Stimulated activated CD4-positive, alpha-beta T cell treated with anti-CD3 and anti-CD28 coated beads, Interleukin-4, amount 100 ng/mL, for 48 hours (primary cell): Measurements from ENCODE around the gene NPW.
"Not testable (repeated sequence)": the region's sequence is repeated elsewhere in the genome, so short reads cannot be mapped to it uniquely, and the experiment has no call there.

ENCODE experiments used
- DNase-seq, 2 donors: peaks; one replicate each; pipeline ENCODE4 v3.0.0-alpha.2; 2020; ENCODE audit warnings: low read depth in 2 of 2

Gene NPW

DNA sequence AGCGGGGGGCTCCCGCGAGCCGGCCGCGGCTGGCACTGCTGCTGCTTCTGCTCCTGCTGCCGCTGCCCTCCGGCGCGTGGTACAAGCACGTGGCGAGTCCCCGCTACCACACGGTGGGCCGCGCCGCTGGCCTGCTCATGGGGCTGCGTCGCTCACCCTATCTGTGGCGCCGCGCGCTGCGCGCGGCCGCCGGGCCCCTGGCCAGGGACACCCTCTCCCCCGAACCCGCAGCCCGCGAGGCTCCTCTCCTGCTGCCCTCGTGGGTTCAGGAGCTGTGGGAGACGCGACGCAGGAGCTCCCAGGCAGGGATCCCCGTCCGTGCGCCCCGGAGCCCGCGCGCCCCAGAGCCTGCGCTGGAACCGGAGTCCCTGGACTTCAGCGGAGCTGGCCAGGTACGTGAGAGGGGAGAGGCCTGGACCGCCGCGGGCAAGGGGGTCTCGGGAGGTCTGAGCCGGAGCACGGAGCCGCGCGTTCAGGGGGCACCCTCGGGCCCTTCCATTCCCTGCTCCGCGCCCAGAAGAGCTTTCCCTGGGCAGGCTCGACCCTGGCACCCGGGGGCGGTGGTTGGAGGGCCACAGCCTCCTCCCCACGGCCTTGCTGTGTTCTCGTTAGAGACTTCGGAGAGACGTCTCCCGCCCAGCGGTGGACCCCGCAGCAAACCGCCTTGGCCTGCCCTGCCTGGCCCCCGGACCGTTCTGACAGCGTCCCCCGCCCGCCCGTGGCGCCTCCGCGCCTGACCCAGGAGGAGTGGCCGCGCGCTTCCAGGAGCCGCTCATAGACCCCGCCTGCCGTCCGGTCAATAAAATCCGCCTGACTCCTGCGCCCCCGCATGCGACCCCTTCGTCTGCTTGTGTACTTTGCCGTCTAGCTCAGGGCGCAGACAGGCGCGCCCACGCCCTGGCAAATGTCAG is 591 bp downstream of the NPW start:
- DNase-seq = no peak

DNA sequence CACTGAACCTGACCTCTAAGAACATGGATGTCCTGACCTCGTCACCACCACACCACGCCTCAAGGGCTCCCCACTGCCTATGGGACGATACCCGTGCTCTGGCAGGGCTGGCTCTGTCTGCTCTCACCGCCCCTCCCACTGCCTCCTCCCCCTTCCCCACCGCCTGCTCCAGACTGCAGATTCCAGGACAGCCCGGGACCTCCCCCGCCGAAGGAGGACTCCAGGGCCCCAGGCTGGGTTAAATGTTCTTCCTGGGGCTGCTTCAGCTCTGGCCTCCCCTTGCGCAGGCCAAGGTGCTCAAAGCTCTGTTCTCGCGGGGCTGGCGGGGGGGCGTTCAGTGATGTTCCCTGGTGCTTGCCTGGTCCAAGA is 3.1 kb downstream of the NPW start:
- DNase-seq = peak; percentile 25 to 38

DNA sequence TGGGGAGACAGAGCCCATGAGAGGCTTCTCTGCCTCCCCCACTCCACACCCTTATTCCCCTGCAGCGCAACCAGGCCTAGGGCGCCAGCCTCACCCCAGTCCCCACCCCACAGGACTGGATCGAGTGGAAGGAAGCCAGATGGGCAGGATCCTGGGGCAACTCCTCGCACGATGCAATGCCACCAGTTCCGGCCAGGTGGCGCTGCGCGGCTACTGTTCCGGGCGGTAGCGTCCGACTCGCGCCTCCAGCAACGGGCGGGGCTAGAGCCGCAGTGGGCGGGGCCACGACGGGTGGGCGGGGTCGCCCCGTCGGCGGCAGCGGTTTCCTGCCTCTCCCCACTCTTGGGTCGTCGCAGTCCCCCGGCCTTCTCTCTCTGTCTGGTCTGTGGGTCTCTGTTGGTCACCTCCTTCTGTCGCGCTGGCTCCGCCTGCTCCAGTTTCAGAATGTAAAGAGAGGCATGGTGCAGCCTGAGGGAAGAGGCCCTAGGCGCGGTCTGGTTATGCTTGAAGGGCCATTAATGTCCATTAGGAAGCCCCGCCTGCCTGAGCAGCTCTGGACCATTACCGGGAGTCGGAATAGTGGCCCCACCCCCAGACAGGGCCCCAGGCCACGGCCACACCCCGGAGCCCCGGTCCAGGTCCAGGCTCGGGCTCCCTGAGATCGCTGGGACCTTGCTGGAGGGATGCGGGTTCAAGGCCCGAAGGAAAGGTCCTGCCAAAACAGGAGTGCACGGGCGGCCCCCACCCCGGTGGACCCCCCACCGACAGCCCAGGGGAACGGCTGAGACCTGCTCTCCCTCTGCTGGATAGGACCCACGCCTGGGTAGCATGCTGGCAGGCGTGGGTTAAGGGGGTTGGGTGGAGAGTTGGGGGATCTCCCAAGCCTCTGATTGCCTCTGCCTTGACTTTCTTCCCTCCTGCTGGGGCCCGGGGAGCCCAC is 3.8 kb downstream of the NPW start:
- DNase-seq = peak; percentile 90 to 97

DNA sequence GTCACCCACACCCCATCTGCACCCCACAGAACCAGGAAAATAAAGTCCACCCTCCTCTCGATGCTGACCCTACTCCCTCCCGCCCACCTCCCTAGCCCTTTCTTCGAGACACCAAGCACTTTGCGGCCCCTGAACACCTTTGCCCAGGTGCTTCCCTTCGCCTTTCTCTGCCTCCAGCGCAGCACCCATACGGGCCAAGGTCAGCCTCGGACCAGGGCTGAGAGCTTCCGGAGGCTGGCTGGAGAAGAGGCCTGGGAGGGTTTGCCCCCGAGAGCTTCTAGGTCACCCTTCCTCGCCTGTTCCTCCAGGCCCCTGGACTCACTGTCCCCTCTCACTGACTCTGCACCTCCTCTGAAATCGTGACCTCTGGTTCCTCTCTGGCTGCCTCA is 4.4 kb downstream of the NPW start:
- DNase-seq = no peak

DNA sequence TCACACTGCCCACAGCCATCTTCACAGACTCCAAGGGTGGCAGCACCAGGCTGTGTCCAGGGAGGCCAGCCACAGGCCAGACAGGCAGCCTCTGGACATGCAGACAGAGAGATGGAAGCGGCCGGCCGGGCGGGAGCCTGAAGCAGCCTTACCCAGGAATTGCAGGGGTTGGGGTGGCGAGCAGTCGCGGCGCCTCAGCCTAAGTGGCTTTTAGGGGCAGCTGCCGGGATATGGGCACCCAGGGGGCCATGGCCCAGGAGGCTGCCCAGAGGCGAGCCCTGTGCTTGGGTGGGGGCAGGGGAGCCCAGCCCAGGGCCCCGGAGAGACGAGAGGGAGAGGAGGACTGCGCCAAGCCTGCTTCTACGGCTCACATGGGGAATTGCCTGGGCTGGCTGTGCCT is 5.7 kb downstream of the NPW start:
- no peak for DNase-seq

DNA sequence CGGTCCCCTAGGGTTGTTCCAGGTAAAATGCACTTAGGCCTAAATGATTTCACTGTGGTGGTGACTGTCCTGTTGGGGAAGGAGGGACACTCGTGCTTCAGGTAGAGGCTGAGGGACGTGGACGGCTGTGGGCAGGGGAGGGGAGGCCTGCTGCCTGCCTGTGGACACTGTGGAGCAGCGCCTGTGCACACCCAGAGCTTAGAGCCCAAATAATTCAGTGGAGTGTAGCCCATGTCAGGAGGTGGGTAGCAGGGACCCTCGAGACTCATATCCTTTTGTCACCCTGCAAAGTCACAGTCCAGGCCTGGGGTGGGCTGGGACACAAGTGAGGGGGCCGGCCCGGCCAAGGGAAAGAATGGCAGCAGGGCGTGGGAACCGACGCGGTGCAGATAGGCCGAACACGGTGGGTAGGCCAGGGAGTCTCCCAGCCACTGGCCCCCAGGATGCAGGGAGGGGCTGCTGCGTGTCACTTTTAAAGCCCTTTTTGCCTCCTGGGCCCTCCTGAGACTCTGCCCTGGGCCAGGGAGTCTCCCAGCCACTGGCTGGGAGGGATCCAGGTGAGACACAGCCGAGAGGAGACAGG is 6.4 kb downstream of the NPW start:
- DNase-seq = no peak

DNA sequence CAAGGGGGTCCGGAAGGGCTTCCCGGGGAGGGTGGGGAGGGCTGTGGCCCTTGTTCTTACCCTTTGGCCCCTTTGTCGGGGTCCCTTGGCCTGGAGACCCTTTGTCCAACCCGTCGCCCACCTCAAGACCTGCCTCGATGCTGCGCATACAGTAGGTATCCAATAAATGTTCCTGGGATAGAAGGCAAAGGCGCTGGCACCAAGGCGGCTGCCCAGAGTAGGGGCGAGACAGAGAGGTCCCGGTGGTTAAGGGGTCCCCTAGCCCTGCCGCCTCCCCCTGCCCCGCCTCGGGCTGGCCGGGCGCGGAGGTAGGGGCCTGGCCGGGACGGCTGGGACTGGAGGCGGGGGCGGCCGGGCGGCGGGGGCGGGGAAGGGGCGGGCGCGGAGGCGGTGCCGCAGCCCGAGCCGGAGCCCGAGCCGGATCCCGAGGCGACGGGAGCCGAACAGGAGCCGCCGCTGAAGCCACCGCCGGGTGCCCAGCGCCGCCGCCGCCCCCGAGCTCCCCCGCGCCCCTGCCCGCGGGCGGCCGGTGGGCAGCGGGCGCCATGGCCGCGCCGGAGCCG is 7.0 kb downstream of the NPW start, which contains the start of gene NHERF2:
Gene NHERF2, plus strand, starts transcription at position 442 of the 563 bp plus-strand sequence. Its CDS starts 104 bp downstream, at position 546.
- DNase-seq = no peak

DNA sequence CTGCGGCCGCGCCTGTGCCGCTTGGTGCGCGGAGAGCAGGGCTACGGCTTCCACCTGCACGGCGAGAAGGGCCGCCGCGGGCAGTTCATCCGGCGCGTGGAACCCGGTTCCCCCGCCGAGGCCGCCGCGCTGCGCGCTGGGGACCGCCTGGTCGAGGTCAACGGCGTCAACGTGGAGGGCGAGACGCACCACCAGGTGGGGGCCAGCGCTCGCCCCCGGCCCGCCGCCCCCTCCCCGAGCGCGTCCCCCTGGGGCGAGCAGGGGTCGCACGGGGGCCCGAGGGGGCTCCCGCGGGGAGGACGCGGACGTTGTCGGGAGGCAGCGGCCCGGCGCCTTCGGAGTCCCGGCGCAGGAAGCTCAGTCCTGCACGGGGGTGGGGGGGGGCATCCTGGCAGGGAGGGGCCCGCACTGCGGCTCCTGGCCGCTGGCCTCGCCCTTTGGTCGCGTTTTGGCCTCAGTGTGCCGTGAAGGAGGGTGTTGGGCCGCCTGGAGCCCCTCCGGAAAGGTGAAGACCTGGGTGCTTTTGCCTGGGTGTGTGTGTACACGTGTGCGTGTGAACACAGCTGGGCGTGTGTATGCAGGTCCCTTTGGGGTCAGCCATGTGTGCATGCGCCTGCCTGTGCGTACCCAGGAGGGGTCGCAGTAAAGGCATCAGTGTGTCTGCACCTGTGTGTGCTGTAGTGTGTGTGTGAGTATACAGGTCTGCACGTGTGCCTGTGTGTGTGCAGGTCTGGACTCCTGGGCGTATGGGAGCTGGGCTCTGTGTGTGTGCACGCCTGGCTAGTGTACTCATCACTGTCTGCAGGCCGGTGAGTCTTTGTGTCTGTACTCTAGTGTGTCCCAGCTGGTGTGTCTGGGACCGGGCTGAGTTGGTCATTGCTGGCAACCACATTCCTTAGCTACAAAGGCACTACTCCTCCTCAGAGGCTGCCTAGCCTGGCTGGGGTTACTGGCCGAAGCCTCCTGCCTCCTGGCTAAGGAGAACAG is 7.7 kb downstream of the NPW start:
- no peak for DNase-seq

DNA sequence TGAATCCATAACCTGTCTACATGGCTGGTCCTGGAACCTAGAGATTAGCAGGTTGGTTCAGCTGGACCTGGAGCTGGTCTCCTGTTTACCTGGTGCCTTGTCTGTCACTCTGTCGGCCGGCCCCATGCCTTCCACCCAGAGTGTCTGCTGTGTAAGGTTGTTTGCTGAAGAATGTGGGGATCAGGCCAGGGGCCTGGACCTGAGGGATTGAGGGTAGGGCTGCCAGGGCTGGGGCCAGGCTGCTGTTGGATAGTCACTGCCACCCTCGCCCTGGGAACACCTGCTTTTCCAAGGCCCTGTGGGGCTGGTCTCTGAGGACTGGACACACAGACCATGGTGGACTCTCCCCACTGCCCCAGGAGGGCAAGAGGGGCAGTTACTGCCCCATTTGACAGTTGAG is 8.6 kb downstream of the NPW start:
- no peak for DNase-seq

DNA sequence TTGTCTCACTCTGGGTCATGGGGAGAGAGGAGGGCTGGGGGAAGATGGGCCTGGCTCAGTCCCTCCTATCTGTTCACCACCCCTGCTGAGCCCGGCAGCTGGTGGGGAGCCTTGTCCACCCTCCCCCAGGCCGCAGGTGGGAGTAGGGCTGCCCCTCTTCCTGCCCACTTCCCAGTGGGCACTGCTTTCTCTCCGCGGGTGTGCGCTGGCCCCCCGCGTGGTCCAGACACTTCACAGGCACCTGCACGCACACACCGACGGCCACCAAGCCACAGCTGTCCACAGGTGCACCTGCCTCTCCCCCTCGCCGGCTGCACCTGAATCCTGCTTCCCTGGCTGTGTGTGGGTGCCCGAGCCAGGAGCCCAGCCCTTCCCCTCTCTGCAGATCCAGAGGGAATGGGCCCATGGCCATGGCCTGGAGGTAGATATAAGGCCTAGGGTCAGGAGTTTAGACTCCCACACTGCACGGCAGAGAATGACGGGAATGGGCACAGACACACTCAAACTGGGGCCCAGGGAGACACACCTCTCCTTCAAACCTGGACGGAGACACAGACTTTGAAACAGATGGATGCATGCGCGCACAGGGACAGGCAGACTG is 9.1 kb downstream of the NPW start:
- no peak for DNase-seq

DNA sequence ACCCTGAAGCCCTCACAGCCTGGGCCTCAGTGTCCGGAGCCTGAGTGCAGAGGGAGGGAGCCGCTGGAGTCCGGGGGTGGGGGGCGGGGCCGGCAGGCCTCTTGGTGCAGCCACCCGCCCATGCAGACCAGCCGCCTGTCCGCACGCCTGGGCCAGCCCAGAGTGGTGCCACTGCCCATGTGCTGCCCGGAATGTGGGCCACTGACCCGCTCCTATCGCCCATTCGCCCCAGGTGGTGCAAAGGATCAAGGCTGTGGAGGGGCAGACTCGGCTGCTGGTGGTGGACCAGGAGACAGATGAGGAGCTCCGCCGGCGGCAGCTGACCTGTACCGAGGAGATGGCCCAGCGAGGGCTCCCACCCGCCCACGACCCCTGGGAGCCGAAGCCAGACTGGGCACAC is 9.8 kb downstream of the NPW start:
- DNase-seq = no peak

DNA sequence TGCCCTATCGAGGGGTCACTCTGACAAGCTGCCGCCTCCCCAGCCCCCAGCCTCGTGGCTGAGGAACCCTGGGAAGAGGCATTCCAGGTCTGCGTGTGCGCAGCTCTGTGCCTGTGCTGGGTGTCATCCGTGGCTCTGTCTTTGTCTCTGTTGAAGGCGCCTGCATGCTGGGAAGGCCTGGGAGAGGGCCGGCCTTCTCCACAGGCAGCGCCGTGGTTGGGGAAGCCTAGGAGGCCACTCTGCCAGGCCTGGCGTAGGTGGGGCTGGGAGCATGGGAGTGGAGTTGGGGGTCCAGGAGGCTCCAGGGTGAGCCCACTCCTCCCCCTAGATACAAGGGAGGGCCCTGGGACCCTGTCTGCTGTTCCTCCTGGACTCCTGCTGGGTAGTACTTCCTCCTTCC is 10.5 kb downstream of the NPW start:
- no peak for DNase-seq

DNA sequence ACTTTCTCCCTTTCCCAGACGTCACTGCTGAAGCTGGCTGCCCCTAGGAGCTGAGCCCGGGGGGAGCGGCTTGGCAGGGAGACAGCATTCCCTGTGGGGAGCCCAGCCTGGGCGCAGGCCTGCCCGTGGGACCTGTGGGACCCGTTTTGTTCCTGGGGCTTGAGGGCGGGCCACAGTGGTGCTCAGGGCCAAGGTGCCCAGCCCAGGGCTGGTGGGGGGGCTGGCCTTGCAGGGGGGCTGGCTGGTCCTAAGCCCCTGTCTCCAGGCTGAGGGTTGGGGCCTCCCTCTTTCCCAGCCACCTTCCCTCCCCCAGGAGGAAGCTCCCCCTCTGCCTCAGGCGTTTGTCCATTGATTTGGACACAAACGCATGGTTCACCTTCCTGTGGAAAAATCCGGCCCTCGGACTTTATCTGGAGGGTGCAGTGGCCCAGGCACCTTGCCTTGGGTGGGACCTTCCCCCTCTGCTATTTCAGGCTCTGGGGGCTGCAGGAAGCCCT is 11.5 kb downstream of the NPW start:
- no peak for DNase-seq

DNA sequence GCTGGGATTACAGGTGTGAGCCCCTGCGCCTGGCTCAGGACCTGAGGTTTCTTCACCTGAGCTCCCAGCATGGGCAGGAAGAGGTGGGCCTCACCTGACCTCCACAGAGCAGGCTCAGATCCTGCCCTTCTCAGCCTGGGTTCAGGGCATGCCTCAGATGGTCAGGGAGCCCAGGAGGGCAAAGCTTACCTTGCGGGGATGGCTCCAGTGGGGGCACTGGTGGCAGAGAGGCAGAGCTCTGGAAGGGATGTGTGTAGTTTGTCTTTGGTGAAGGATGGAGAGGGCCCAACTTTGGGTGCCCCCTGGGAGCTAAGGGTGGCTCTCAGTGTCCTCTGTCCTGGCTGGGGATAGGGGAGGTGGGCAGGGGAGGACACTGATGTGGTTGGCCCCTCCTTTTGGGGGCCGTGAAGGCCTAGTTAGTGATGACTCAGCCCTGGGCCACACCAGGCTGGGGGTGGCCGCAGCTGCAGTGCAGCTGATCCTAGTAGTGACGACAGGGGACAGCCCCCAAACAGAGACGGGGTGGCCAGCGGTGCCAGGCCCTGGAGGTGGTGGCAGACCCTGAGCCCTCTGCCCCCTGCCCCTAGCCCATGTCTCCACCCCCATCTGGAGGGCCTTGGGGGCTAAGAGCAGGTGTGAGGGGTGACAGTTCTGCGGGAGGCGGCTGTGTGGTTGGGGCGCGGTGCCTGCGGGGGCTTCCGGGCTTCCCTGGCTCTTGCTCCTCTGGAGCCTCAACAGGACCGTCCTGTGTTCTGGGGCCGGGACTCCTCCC is 12.9 kb downstream of the NPW start:
- DNase-seq = no peak

DNA sequence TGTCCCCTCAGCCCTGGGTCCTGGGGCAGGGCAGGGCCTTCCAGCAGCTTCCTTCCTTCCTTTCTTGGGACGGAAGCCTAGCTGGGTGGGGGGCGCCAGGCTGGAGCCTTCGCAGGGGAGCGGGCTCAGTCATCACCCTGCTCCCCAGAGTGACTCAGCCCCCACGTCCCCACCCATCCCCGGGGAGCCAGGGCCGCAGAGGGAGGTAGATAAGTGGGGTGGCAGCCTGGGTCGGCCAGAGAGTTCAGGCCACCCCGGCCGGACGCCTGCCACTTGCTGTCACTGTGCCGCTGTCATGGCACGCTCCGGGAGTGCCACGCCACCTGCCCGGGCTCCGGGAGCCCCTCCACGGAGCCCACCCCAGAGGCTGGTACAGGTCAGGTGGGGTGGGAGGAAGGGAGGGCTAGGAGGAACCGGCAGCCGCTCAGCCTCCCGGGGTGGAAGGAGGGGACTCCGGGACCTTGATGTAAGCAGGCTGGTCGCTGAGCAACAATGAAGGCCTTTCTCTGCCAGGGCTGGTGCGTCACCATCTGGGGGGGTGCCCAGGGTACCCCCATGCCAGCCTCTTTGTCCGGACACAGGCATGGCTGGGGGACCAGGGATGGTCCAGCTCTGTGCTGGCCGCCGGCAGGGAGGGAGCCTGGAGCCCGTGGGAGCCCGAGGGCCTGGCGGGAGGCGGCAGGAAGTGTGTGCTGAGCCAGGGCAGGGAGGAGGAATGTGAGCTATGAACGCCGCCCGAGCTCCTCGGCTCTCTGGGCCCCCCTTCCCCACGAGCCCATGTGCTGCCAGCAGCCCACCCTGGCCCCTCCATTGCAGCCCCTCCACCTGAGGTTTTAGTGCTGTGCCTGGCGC is 13.7 kb downstream of the NPW start:
- DNase-seq = no peak

DNA sequence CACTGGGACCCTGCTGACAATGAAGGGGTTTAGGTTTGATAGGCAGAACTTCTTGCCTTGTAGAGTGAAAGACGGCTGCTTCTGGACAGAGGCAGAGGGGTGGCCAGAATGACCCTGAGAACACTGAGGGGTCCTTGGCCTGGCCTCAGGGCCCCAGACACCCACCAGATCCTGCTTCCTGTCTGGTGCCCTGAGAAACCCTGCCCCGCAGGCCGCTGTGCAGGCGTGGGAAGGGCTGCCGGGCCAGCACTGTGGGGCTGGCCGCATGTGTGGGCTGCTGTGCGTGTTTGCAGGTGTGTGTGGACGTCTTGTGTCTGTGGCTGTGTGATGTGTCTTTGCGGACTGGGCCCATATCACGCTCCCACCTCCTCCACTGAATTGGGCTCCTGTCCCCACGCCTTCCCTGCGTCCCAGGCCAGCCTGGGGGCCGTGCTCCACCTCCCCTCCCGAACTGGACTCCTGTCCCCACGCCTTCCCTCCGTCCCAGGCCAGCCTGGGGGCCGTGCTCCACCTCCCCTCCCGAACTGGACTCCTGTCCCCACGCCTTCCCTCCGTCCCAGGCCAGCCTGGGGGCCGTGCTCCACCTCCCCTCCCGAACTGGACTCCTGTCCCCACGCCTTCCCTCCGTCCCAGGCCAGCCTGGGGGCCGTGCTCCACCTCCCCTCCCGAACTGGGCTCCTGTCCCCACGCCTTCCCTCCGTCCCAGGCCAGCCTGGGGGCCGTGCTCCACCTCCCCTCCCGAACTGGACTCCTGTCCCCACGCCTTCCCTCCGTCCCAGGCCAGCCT is 14.5 kb downstream of the NPW start:
- not testable (repeated sequence) for DNase-seq

DNA sequence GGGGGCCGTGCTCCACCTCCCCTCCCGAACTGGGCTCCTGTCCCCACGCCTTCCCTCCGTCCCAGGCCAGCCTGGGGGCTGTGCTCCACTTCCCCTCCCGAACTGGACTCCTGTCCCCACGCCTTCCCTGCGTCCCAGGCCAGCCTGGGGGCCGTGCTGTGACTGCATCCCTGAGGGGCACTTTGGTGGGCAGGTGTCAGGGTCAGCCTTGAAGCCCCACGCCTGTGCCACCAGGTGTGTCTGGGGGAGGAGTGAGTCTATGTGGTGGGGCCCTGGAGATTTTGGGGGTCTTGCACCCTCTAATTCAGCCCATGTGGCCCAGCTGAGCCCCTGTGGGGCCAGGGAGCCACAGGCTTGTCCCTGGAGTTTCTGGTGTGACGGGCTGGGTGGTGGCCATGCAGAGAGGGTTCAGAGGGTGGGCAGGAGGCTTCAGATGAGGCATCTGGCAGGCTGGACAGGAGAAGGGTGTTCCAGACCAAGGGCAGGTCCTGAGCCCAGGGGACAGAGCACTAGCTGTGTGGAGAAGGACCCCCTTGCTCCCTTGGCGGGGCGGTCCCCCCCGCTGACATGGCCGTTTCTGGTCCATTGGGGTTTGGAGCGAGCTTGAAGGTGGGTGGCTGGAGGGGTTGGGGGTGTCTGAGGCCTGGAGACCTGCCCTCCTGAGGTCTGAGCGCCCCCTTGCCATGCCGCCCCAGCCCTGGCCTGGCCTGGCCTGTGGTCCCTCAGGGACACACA is 15.3 kb downstream of the NPW start:
- DNase-seq = no peak
